Pancreas (tissue), 10 donors: Measurements from ENCODE around the gene RNF220. TPM values are rescaled to one million over a fixed set of nuclear protein-coding genes. Genes with fewer than 3 reads are reported as not detected.

ENCODE experiments used
- ATAC-seq, 4 donors: fragments of 200-7000 bp; cut with Tn5 transposase; one replicate each; pipeline versions ENCODE4 v1.8.0 to v1.9.1; 2020; ENCODE audit warnings: mild to moderate bottlenecking in 4 of 4, moderate library complexity in 4 of 4
- DNase-seq, 6 donors: peaks; one replicate each; pipeline ENCODE4 v3.0.0-alpha.2; 2020
- FAIRE-seq: peaks from 2 replicates; lab custom pipeline; 2012; peaks lifted over from hg19 to GRCh38; lab: Jason Lieb, UNC
- H3K27ac ChIP-seq, 4 donors: fragments of 200-600 bp; sonication (generic); 1 replicate in 3 of 4; 2 replicates in 1 of 4; pipeline versions ENCODE4 v1.5.0 to v1.8.0; 2020
- H3K27me3 ChIP-seq, 4 donors: fragments of 200-600 bp; one replicate each; pipeline ENCODE4 v1.8.0; 2021
- H3K36me3 ChIP-seq, 3 donors: fragments of 200-600 bp; sonication (generic) in 1 of 3; one replicate each; pipeline versions ENCODE4 v1.5.0 to v1.8.0; 2020 to 2021
- H3K4me1 ChIP-seq, 3 donors: fragments of 200-600 bp; one replicate each; pipeline ENCODE4 v1.8.0; 2021
- H3K4me3 ChIP-seq, 4 donors: fragments of 200-600 bp; sonication (generic) in 2 of 4; one replicate each; pipeline versions ENCODE4 v1.5.0 to v1.8.0; 2020 to 2021
- H3K9me3 ChIP-seq, 4 donors: fragments of 200-600 bp; one replicate each; pipeline ENCODE4 v1.8.0; 2021
- CTCF ChIP-seq, 4 donors: fragments of 200-600 bp; sonication (generic) in 3 of 4; IDR thresholded peaks; one replicate each; pipeline versions ENCODE4 v1.5.0 to v1.8.0; 2021; ENCODE audit warnings: antibody characterized with exemption in 4 of 4
- WGBS, 2 donors: extraction: QIAGEN DNeasy Blood & Tissue Kit; methylation state at CpG; one replicate each; pipeline ENCODE4 v1.1.7; 2013; 5-methylcytosine and 5-hydroxymethylcytosine counted together
- intact Hi-C, 3 donors: fragments of 100-400 bp; cut with DNase I; formaldehyde crosslinking; loops; one replicate each; pipeline versions ENCODE4 v1.11.1 to v1.14.2; 2022
- polyA plus RNA-seq, 2 donors: library from polyadenylated mRNA; stranded (reverse); fragments of 200-250 nt; gene quantifications; one replicate each; pipeline ENCODE4 v1.2.3, GENCODE V29; 2013
- total RNA-seq, 6 donors: library from RNA; stranded (reverse); fragmentation: NEBNext Ultra II Directional in 4 of 6; extraction: Animal tissue kit (Norgen Biotek cat#: 25700) in 4 of 6; gene quantifications; one replicate each; pipeline versions ENCODE4 v1.2.1 to v1.2.4, GENCODE V29; 2021 to 2023
- donor health status: healthy with polysubstance abuse.
- donor health status: DM: no; HTN: no; CAD: no; lungs with moderate emphysema.
- donor health status: DM: no; HTN: no; CAD: no.
- donor health status: control.
- donor health status: control.
- donor health status: Bipolar disorder and iron deficiency.
- donor health status: DM: yes; HTN: yes; CAD: no.
- donor health status: DM: no; HTN: no; CAD: no.
- donor health status: DM: no; HTN: no; CAD: no.
- donor health status: DM: yes; HTN: yes; CAD: no.

Gene RNF220
- total and polyA plus RNA-seq, 8 donors, result 22.3 to 43.2 (median 33.0) TPM

DNA sequence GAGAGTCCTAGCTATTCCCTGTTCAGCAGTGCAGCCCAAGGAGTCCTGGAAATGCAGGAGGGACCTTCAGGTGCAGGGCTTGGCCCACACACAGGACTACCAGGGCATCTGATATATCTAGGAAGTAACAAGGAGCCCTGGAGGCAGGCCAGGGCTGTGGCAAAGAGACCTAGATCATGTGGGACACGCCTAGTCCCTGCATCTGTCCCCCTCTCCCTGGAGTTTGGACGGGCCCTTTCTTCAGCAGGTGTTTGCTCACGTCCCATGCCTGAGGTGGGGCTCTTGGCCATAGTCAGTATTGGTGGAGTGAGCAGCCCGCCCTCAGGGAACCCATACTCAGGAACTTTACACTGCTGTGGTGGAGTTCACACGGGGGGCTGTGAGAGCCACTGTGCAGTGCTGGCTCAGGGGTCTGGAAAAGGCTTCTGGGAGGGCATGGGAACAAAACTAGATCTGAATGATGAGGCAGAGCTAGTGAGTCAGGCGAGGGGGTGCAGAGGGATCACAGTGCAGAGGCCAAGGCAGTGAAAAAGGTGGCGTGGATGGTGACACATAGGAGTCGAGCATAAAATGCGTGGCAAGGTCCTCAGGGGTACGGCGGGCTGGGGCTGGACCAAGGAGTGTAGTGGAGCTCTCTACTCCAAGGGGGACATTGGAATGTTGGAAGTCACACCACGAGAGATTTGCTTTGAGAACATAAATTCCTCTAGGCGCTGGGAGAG lies 243.6 kb downstream of the RNF220 start:
- Histone ChIP-seq H3K36me3 (peaks cover 0 to 34% (median 11%) of the 10 kb centered on the region in 3 donors), H3K27me3 (no peaks in the 10 kb centered on the region), H3K27ac (no peak overlapping the region), H3K9me3 (no peaks in the 10 kb centered on the region), H3K4me1 (no peaks in the 10 kb centered on the region), H3K4me3 (no peak overlapping the region)
- TF ChIP-seq CTCF (IDR thresholded peaks at IDR 0.05), result no peak
- intact Hi-C loops, result no loop called here
- no peak for ATAC-seq
- DNase-seq, result peak in 2 of 6 donors; percentile 10 to 39
- 87 to 92% methylated on average over 13 of the region's 13 CpGs for WGBS, 2 donors
- FAIRE-seq, result no peak

- Histone ChIP-seq H3K27me3 (no peaks in the 10 kb centered on the region), H3K4me3 (no peak overlapping the region), H3K27ac (no peak overlapping the region), H3K36me3 (peaks cover 0 to 30% (median 11%) of the 10 kb centered on the region in 3 donors), H3K4me1 (no peaks in the 10 kb centered on the region), H3K9me3 (no peaks in the 10 kb centered on the region)
- peak in 2 of 6 donors; percentile 18 to 48 for DNase-seq
- WGBS, 2 donors, result 90 to 93% methylated on average over 13 of the region's 13 CpGs
- no peak for TF ChIP-seq CTCF (IDR thresholded peaks at IDR 0.05)
- ATAC-seq, result no peak
- intact Hi-C loops, result loop anchor here in 2 of 3 donors (1.0 to 10.0 kb wide), 2 partner anchors 55 to 270 kb away; no protein-coding TSS in a partner anchor
- FAIRE-seq, result no peak
Observed at GRCh38 chr1:44649788-44650158, 244.7 kb downstream of the RNF220 start.

DNA sequence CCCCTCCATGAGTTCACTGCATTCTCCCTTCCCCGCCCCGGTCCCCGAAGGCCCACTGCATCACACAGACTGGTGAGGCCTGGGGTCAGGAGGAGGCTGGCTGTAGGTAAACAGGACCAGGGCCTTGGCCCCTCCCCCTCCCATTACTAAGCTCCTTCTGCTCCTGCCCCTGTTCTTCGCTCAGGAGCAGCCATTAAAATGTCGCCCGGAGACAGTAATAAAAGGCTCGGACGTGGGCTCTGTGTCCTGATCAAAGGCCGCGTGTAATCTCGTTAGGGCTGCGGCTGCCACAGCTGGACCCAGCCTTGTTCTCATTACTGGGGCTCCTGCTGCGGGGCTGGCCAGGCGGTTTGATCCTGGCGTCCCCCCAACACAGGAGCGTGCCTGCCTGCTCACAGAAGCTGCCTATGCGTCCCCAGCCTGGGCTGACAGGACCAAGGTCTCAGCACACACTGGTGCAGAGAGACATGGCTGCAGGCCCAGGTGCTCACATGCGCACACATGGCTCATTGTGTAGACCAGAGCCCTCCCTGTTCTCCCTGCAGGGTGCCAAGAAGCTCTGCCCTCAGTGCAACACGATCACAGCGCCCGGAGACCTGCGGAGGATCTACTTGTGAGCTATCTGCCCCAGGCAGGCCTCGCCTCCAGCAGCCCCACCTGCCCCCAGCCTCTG lies 245.2 kb downstream of the RNF220 start:
- intact Hi-C loops, result loop anchor here in 2 of 3 donors (1.0 to 10.0 kb wide), 2 partner anchors 55 to 271 kb away; no protein-coding TSS in a partner anchor
- Histone ChIP-seq H3K4me1 (no peaks in the 10 kb centered on the region), H3K27me3 (no peaks in the 10 kb centered on the region), H3K36me3 (peaks cover 0 to 28% (median 6%) of the 10 kb centered on the region in 3 donors), H3K4me3 (no peak overlapping the region), H3K27ac (no peak overlapping the region), H3K9me3 (no peaks in the 10 kb centered on the region)
- no peak for ATAC-seq
- FAIRE-seq, result no peak
- DNase-seq, result peak in 2 of 6 donors; percentile 30 to 66
- 85 to 86% methylated on average over 23 of the region's 23 CpGs for WGBS, 2 donors
- no peak for TF ChIP-seq CTCF (IDR thresholded peaks at IDR 0.05)

GRCh38 chr1:44651069-44651468 lies 246.0 kb downstream of the RNF220 start:
- no peak for TF ChIP-seq CTCF (IDR thresholded peaks at IDR 0.05)

More at GRCh38 chr1:44651069-44651468, 246.0 kb downstream of the RNF220 start:
- DNase-seq (peak in 2 of 6 donors; percentile 5 to 8), FAIRE-seq (no peak), ATAC-seq (no peak)
- H3K9me3 ChIP-seq, result no peaks in the 10 kb centered on the region
- intact Hi-C loops, result loop anchor here in 1 of 3 donors (10.0 kb wide), 1 partner anchor 56 kb away; no protein-coding TSS in a partner anchor
- H3K4me1 ChIP-seq, result no peaks in the 10 kb centered on the region
- peaks cover 0 to 20% (median 0%) of the 10 kb centered on the region in 3 donors for H3K36me3 ChIP-seq
- WGBS, 2 donors, result 84 to 86% methylated on average over 7 to 8 of the region's 8 CpGs
- H3K4me3 ChIP-seq, result no peak overlapping the region
- no peaks in the 10 kb centered on the region for H3K27me3 ChIP-seq
- no peak overlapping the region for H3K27ac ChIP-seq
